Stimulated activated CD4-positive, alpha-beta T cell treated with anti-CD3 and anti-CD28 coated beads, Interleukin-12 subunit alpha, Interleukin-12 subunit beta, amount 100 ng/mL, for 24 hours (primary cell): Measurements from ENCODE around the gene GAPT.
"Not testable (repeated sequence)": the region's sequence is repeated elsewhere in the genome, so short reads cannot be mapped to it uniquely, and the experiment has no call there.

Source experiments
- DNase-seq, 2 experiments: peaks; one replicate each; pipeline ENCODE4 v3.0.0-alpha.2; 2020; ENCODE audit warnings: low read depth in 2 of 2

Gene GAPT

GRCh38 chr5:58503390-58504046 lies 12.3 kb downstream of the GAPT start:
- DNase-seq, result no peak

GRCh38 chr5:58504766-58505165 lies 13.5 kb downstream of the GAPT start:
- no peak for DNase-seq

DNA sequence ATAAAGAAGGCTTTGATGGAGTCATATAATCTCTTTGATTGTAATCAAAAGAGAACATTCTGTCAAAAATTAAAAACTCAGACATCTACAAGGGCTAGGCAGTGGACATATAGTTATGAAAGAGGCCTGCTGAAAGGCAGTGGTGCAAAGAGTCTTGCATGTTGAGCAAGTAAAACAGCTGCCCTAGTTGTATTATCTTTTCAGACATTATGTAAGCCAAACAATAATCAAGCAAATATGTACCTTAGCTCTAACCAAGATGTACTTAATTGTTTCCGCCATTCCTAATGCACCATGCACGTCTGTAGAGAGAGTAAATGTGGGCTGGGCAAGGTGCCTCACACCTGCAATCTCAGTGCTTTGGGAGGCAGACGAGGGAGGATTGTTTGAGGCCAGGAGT lies 14.3 kb downstream of the GAPT start:
- no peak for DNase-seq

DNA sequence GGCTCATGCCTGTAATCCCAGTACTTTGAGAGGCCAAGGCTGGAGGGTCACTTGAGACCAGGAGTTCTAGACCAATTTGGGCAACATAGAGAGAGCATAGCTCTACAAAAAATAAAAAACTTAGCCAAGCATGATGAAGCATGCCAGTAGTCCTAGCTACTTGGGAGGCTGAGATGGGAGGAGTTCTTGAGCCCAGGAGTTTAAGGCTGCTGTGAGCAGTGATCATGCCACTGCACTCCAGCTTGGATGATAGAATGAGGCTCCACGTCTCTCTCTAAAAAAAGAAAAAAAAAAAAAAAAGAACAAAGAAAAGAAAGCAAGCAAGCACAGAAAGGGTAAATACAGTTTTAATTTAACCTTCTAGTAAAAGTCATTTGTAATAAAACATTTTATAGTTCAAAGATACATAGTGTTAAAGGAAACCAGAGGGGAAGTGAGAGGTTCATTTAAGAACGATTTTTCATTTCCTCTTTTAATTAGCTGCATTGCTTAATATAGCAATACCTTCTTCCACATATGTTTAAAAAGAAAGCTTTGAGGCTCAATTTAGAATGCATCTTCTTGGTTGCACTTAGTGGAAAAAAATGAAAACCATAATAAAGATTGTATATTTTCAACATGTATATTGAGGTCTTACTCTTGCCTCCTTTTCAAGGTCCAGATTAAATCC lies 14.9 kb downstream of the GAPT start:
- no peak for DNase-seq

GRCh38 chr5:58507715-58508114 lies 16.5 kb downstream of the GAPT start:
- DNase-seq, result no peak

GRCh38 chr5:58517198-58517597 lies 26.0 kb downstream of the GAPT start:
- DNase-seq, result no peak

GRCh38 chr5:58523956-58524355 lies 32.7 kb downstream of the GAPT start:
- no peak for DNase-seq

- DNase-seq, result no peak
Observed at GRCh38 chr5:58524571-58524970, 33.3 kb downstream of the GAPT start.

DNA sequence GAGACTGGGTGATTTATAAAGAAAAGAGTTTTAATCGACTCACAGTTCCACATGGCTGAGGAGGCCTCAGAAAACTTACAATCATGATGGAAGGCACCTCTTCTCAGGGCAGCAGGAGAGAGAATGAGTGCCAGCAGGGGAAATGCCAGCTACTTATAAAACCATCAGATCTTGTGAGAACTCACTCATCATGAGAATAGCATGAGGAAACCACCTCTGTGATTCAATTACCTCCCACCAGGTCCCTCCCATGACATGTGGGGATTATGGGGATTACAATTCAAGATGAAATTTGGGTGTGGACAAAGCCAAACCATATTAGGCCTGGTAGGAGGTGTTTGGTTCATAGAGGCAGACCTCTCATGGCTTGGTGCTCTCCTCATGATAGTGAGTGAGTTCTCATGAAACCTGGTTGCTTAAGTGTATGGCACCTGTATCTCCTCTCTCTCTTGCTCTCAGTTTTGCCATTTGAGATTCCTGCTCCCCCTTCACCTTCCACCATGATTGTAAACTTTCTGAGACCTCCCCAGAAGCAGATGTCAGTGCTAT lies 39.8 kb downstream of the GAPT start:
- no peak for DNase-seq

GRCh38 chr5:58541935-58542334 lies 50.7 kb downstream of the GAPT start:
- DNase-seq, result not testable (repeated sequence)

DNA sequence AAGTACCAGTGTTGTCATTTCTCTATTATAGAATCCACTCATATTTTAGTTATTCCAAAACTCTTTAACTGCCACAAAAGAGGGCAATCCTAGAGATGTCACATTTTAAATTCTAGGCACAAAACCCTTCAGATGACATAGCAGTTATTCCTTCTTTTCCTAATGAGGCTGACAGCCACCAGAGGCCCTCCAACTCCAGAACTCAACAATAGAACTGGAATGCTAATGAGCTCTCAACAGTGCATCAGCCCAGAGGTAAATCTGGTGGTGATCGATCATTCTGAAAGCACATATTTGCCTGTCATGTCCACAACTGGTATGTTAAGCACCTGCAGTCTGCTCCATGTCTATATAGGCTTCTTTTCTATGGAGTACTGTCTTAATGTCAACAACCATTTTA lies 51.5 kb downstream of the GAPT start:
- no peak for DNase-seq

DNA sequence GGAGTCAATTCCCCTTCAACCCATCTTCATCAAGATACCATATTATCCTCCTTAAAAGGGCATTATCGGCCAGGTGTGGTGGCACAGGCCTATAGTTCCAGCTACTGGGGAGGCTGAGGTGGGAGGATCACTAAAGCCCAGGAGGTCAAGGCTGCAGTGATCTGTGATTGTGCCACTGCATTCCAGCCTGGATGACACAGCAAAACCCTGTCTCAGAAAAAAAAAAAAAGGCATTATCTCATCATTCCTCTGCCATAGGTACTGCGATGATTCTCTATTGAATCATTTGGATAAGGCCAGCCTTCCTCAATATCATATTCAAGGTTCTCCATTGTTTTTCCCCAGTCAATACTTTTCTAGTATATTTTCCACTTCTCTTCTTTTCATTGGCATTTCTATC lies 52.5 kb downstream of the GAPT start:
- DNase-seq, result no peak

- no peak for DNase-seq
Observed at GRCh38 chr5:58544195-58544594, 53.0 kb downstream of the GAPT start.

GRCh38 chr5:58544926-58545325 lies 53.7 kb downstream of the GAPT start:
- no peak for DNase-seq

DNA sequence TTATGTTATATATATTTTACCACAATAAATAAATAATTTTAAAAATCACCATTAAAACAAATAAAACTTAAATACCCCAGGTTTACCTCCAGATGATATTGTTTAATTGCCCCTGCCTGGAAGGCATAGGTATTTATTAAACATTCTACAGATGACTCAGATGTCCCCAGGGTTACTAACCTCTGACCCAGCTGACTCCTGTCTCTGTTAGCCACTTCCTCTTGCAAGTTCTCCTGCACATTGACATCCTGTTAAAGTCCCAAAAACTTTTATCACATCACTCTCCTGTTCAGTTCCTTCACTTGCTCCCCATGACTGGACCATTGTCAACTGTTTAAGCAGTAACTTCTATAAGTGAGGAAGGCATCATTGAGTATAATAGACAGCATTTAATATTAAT lies 54.7 kb downstream of the GAPT start:
- DNase-seq, result no peak
